Measurements from ENCODE around the gene H2BK1. TPM values are rescaled to one million over a fixed set of nuclear protein-coding genes. Genes with fewer than 3 reads are reported as not detected.

Gene H2BK1
- total and polyA plus RNA-seq, 4 donors = 0.52 TPM; not detected in 3

DNA sequence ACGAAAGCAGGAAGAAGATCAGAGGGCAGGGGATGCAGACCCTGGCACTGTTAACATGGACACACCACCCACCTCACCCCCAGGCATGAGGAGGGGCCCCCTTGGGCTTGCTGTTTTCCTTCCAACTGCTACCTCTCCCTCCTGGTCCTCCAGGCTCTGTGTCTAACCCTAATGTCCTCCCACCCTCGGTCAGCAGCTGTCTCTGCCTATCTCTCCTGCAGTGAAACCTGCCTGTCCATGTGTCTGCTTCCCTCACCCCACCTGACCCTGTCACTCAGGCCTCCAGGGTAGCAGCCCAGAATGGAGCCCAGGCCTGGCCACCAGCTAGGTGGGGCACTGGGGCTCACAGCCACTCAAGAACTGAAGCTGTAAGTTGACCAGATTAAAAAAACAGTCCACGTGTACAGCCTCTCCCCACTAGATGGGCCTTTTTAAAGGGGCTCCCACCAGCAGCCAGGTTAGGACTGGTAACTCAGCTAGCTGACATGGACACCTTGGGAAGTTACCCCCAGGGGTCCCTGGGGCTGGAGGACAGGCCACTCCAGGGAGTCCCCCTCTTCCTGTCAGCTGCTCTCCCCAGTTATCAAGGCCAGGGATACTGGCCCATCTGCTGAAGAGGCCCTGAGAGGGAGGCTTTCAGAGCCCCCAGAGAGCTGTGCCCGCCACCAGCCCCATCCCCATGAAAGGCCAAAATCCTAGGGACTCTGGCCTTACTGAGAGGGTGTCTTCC, 36.7 kb upstream of the H2BK1 start:
- H3K9ac ChIP-seq (ENCODE audit: insufficient read depth in 1 of 2, low read length in 2 of 2) = no peak overlapping the region
- no peak for ATAC-seq (ENCODE audit: insufficient read depth, low FRiP score)

GRCh38 chr7:151246102-151246850, 36.0 kb upstream of the H2BK1 start:
- 59 to 69% methylated on average over 13 of the region's 13 CpGs for WGBS, 2 donors

More for the DNA sequence above, 36.7 kb upstream of the H2BK1 start:
- WGBS, 2 donors = 61 to 62% methylated on average over 4 of the region's 4 CpGs
- H3K4me3 ChIP-seq = no peak overlapping the region
- peaks cover 0 to 63% (median 12%) of the 10 kb centered on the region in 5 donors for H3K4me1 ChIP-seq (ENCODE audit: control insufficient read depth in 5 of 5, insufficient read depth in 5 of 5, low read length in 5 of 5)
- peaks cover 0 to 2% (median 0%) of the 10 kb centered on the region in 3 donors for H3K27me3 ChIP-seq (ENCODE audit: control insufficient read depth in 3 of 3, insufficient read depth in 3 of 3, low read length in 2 of 3)
- no peak for TF ChIP-seq CTCF (IDR thresholded peaks at IDR 0.05; ENCODE audit: control extremely low read depth, extremely low read depth)
- H3K9me3 ChIP-seq (ENCODE audit: control insufficient read depth in 4 of 4, insufficient read depth in 3 of 4, low read length in 3 of 4) = no peaks in the 10 kb centered on the region
- peak in 1 of 3 donors; percentile 17 for DNase-seq
- peaks cover 0 to 11% (median under 1%) of the 10 kb centered on the region in 4 donors for H3K36me3 ChIP-seq (ENCODE audit: control insufficient read depth in 4 of 4, insufficient read depth in 4 of 4, low read length in 4 of 4)
- H3K27ac ChIP-seq (ENCODE audit: low read depth in 1 of 2, low read length in 1 of 2) = peak overlapping the region in 1 of 2 donors; percentile 97

GRCh38 chr7:151245360-151246101, 35.2 kb upstream of the H2BK1 start:
- Histone ChIP-seq H3K27me3 (ENCODE audit: control insufficient read depth in 3 of 3, insufficient read depth in 3 of 3, low read length in 2 of 3) (peaks cover 0 to 2% (median 0%) of the 10 kb centered on the region in 3 donors), H3K4me3 (no peak overlapping the region), H3K9me3 (ENCODE audit: control insufficient read depth in 4 of 4, insufficient read depth in 3 of 4, low read length in 3 of 4) (no peaks in the 10 kb centered on the region), H3K9ac (ENCODE audit: insufficient read depth in 1 of 2, low read length in 2 of 2) (no peak overlapping the region), H3K27ac (ENCODE audit: low read depth in 1 of 2, low read length in 1 of 2) (peak overlapping the region in 1 of 2 donors; percentile 3), H3K36me3 (ENCODE audit: control insufficient read depth in 4 of 4, insufficient read depth in 4 of 4, low read length in 4 of 4) (peaks cover 0 to 19% (median 5%) of the 10 kb centered on the region in 4 donors), H3K4me1 (ENCODE audit: control insufficient read depth in 5 of 5, insufficient read depth in 5 of 5, low read length in 5 of 5) (peaks cover 0 to 54% (median 8%) of the 10 kb centered on the region in 5 donors)
- DNase-seq (peak; percentile 18 to 53 (median 47)), ATAC-seq (ENCODE audit: insufficient read depth, low FRiP score) (no peak)
- TF ChIP-seq CTCF (IDR thresholded peaks at IDR 0.05; ENCODE audit: control extremely low read depth, extremely low read depth) = no peak
- 3 to 5% methylated on average over 60 of the region's 60 CpGs for WGBS, 2 donors

More at GRCh38 chr7:151246102-151246850, 36.0 kb upstream of the H2BK1 start:
- Histone ChIP-seq H3K4me3 (no peak overlapping the region), H3K9ac (ENCODE audit: insufficient read depth in 1 of 2, low read length in 2 of 2) (no peak overlapping the region), H3K9me3 (ENCODE audit: control insufficient read depth in 4 of 4, insufficient read depth in 3 of 4, low read length in 3 of 4) (no peaks in the 10 kb centered on the region), H3K27ac (ENCODE audit: low read depth in 1 of 2, low read length in 1 of 2) (peak overlapping the region in 1 of 2 donors; percentile 97), H3K36me3 (ENCODE audit: control insufficient read depth in 4 of 4, insufficient read depth in 4 of 4, low read length in 4 of 4) (peaks cover 0 to 18% (median 4%) of the 10 kb centered on the region in 4 donors), H3K4me1 (ENCODE audit: control insufficient read depth in 5 of 5, insufficient read depth in 5 of 5, low read length in 5 of 5) (peaks cover 0 to 61% (median 12%) of the 10 kb centered on the region in 5 donors), H3K27me3 (ENCODE audit: control insufficient read depth in 3 of 3, insufficient read depth in 3 of 3, low read length in 2 of 3) (peaks cover 0 to 2% (median 0%) of the 10 kb centered on the region in 3 donors)
- no peak for ATAC-seq (ENCODE audit: insufficient read depth, low FRiP score)
- no peak for DNase-seq
- no peak for TF ChIP-seq CTCF (IDR thresholded peaks at IDR 0.05; ENCODE audit: control extremely low read depth, extremely low read depth)
